Ectodermal cell (in vitro differentiated cells): Measurements from ENCODE around the gene NOD2.

ENCODE experiments used
- H3K27ac ChIP-seq: 2 replicates; pipeline ENCODE4 v1.7.0; 2013; ENCODE audit warnings: mild to moderate bottlenecking, low read depth, low read length; ENCODE audit not compliant: insufficient read depth, poor library complexity, severe bottlenecking
- H3K27me3 ChIP-seq: 2 replicates; pipeline ENCODE4 v1.7.0; 2013; ENCODE audit warnings: mild to moderate bottlenecking, low read length; ENCODE audit not compliant: insufficient read depth, control insufficient read depth, poor library complexity, severe bottlenecking
- H3K36me3 ChIP-seq: one replicate; pipeline ENCODE4 v1.7.0; 2013; ENCODE audit warnings: low read length; ENCODE audit not compliant: control insufficient read depth, insufficient read depth
- H3K4me1 ChIP-seq: one replicate; pipeline ENCODE4 v1.7.0; 2013; ENCODE audit warnings: low read length; ENCODE audit not compliant: control insufficient read depth, insufficient read depth
- H3K4me3 ChIP-seq: 2 replicates; pipeline ENCODE4 v1.7.0; 2013; ENCODE audit warnings: low read depth, low read length, control low read depth; ENCODE audit not compliant: insufficient read depth
- H3K9me3 ChIP-seq: 2 replicates; pipeline ENCODE4 v1.7.0; 2013; ENCODE audit warnings: mild to moderate bottlenecking, low read length, moderate library complexity; ENCODE audit not compliant: control insufficient read depth
- WGBS, 2 experiments: methylation state at CpG; one replicate each; pipeline ENCODE4 v1.1.7; 2013; ENCODE audit warnings: missing lambda C conversion rate in 2 of 2; 5-methylcytosine and 5-hydroxymethylcytosine counted together

Gene NOD2

GRCh38 chr16:50778284-50779163, 85.1 kb downstream of the NOD2 start:
- H3K4me3 ChIP-seq = no peak overlapping the region
- no peak overlapping the region for H3K27ac ChIP-seq
- no peaks in the 10 kb centered on the region for H3K27me3 ChIP-seq
- WGBS, 2 experiments = 83 to 86% methylated on average over 1 of the region's 1 CpG
- H3K4me1 ChIP-seq = no peaks in the 10 kb centered on the region
- H3K36me3 ChIP-seq = no peaks in the 10 kb centered on the region
- no peaks in the 10 kb centered on the region for H3K9me3 ChIP-seq

GRCh38 chr16:50781043-50781442, 87.6 kb downstream of the NOD2 start:
- H3K36me3 ChIP-seq = no peaks in the 10 kb centered on the region
- 89 to 91% methylated on average over 7 of the region's 7 CpGs for WGBS, 2 experiments
- H3K9me3 ChIP-seq = no peaks in the 10 kb centered on the region
- no peaks in the 10 kb centered on the region for H3K4me1 ChIP-seq
- no peak overlapping the region for H3K27ac ChIP-seq
- H3K27me3 ChIP-seq = no peaks in the 10 kb centered on the region
- H3K4me3 ChIP-seq = no peak overlapping the region

GRCh38 chr16:50781518-50781917, 88.1 kb downstream of the NOD2 start:
- 91 to 97% methylated on average over 3 of the region's 3 CpGs for WGBS, 2 experiments
- no peaks in the 10 kb centered on the region for H3K36me3 ChIP-seq

More at GRCh38 chr16:50781518-50781917, 88.1 kb downstream of the NOD2 start:
- Histone ChIP-seq H3K27ac (no peak overlapping the region), H3K4me1 (no peaks in the 10 kb centered on the region), H3K27me3 (no peaks in the 10 kb centered on the region), H3K9me3 (no peaks in the 10 kb centered on the region), H3K4me3 (no peak overlapping the region)
